Tibial nerve (tissue), 4 donors: Measurements from ENCODE around the gene TFF3.

Experiments
- EP300 ChIP-seq, 2 donors: sonication (generic); formaldehyde crosslinking; IDR thresholded peaks; one replicate each; pipeline ENCODE4 v1.6.1; 2017; ENCODE audit warnings: antibody characterized with exemption in 2 of 2, mild to moderate bottlenecking in 1 of 2
- POLR2A ChIP-seq, 2 donors: fragments of 450-650 bp; IDR thresholded peaks; one replicate each; pipeline ENCODE4 v1.6.1; 2017; ENCODE audit warnings: antibody characterized with exemption in 2 of 2, mild to moderate bottlenecking in 2 of 2, moderate library complexity in 2 of 2
- TF ChIP-seq, protein P1 (sequence below), 5 experiments: fragments of 200-600 bp in 3 of 5; fragments of 450-650 bp in 2 of 5; sonication (generic) in 3 of 5; IDR thresholded peaks; one replicate each; pipeline ENCODE4 v1.5.1; 2016 to 2019; ENCODE audit warnings: antibody characterized with exemption in 5 of 5, mild to moderate bottlenecking in 3 of 5, moderate library complexity in 2 of 5

DNA sequence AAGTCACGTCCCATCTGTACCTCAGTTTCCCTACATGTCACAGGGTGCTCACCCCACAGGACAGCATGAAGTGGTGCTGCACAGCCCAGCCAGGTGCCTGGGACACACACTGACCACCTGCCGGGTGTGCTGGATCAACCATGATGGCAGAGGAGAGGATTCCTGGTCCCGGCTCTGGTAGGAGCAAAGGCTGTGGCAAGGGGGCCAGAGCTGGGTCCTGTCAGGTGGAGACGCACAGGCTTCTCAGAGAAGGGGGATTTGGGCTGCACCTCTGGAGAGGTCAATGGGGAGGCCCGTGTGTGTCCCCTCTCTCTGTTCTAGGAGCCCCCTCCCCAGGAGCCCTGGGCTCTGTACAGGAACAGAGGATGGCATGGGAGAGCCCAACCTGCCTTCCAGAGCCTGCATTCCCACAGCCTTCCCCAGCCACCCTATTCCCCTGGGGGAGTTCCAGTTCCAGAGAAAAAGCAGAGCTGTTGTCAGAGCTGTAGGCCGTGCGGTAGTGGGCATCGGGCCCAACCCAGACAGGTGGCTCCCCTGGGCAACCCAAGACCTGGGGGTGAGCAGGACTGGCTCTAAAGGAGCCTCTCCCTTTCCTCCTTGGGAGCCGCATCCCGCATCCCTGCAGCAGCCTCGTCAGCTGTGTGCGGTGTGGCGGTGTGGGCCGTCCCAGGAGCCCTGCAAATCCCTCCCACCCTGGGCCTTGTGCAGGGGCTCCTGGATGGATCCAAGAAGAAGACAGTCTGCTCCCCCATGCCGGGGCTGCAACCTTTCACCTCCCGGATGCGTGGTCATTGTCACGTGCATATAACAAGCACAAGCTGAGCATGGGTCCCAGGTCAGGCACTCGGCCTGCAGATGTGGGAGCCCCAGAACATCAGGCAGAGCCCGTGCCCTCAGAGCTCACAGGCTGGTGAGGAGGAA, 2.9 kb upstream of the TFF3 start:
- TF ChIP-seq, protein P1, sequence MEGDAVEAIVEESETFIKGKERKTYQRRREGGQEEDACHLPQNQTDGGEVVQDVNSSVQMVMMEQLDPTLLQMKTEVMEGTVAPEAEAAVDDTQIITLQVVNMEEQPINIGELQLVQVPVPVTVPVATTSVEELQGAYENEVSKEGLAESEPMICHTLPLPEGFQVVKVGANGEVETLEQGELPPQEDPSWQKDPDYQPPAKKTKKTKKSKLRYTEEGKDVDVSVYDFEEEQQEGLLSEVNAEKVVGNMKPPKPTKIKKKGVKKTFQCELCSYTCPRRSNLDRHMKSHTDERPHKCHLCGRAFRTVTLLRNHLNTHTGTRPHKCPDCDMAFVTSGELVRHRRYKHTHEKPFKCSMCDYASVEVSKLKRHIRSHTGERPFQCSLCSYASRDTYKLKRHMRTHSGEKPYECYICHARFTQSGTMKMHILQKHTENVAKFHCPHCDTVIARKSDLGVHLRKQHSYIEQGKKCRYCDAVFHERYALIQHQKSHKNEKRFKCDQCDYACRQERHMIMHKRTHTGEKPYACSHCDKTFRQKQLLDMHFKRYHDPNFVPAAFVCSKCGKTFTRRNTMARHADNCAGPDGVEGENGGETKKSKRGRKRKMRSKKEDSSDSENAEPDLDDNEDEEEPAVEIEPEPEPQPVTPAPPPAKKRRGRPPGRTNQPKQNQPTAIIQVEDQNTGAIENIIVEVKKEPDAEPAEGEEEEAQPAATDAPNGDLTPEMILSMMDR (IDR thresholded peaks at IDR 0.05), result no peak
- TF ChIP-seq POLR2A (IDR thresholded peaks at IDR 0.05) (no peak), EP300 (IDR thresholded peaks at IDR 0.05) (no peak)
